T-cell (primary cell): ENCODE data around the gene OPA3. TPM values are rescaled to one million over a fixed set of nuclear protein-coding genes. Genes with fewer than 3 reads are reported as not detected.

ENCODE experiments used
- ATAC-seq, 4 experiments: fragments of 200-7000 bp in 3 of 4; fragments of 150-1000 bp in 1 of 4; cut with Tn5 transposase; replicated peaks in 1 of 4; 1 replicate in 3 of 4; 2 replicates in 1 of 4; pipeline ENCODE4 v1.10.0; 2021; ENCODE audit warnings: moderate library complexity in 3 of 4, mild to moderate bottlenecking in 2 of 4, moderate number of reproducible peaks in 1 of 4
- CTCF ChIA-PET, 2 donors: fragments of 300-600 bp; sonication (Branson Sonifier 250); formaldehyde crosslinking; loops; one replicate each; lab custom pipeline; 2022; ENCODE audit warnings: antibody characterized with exemption in 2 of 2; lab: Charles Lee
- POLR2A ChIA-PET, 2 donors: fragments of 300-600 bp; sonication (Branson Sonifier 250); formaldehyde crosslinking; loops; one replicate each; lab custom pipeline; 2022; ENCODE audit warnings: antibody characterized with exemption in 2 of 2; lab: Charles Lee
- DNase-seq, 35 experiments: peaks; one replicate each; pipeline versions ENCODE4 v3.0.0 to v3.0.0-alpha.2; 2013 to 2023
- H3K27ac ChIP-seq: one replicate; pipeline ENCODE4 v1.5.1; 2013; ENCODE audit warnings: low read length
- H3K27me3 ChIP-seq, 2 experiments: replicated peaks in 1 of 2; 1 replicate in 1 of 2; 2 replicates in 1 of 2; pipeline versions ENCODE4 v1.6.1 to v1.7.0; 2013; ENCODE audit warnings: low read length in 1 of 2, mixed read lengths in 1 of 2; ENCODE audit not compliant: control insufficient read depth in 2 of 2, insufficient read depth in 2 of 2; ENCODE audit errors: extremely low read depth in 1 of 2
- H3K36me3 ChIP-seq, 2 donors: 1 replicate in 1 of 2; 2 replicates in 1 of 2; pipeline versions ENCODE4 v1.6.1 to v1.7.0; 2013; ENCODE audit warnings: low read length in 1 of 2; ENCODE audit not compliant: control insufficient read depth in 2 of 2, insufficient read depth in 1 of 2; ENCODE audit errors: extremely low read depth in 1 of 2
- H3K4me1 ChIP-seq, 2 experiments: 1 replicate in 1 of 2; 2 replicates in 1 of 2; pipeline versions ENCODE4 v1.6.1 to v1.7.0; 2013; ENCODE audit warnings: low read length in 2 of 2, mixed read lengths in 1 of 2; ENCODE audit not compliant: insufficient read depth in 2 of 2, control insufficient read depth in 1 of 2; ENCODE audit errors: extremely low read depth in 1 of 2
- H3K4me3 ChIP-seq, 2 donors: 1 replicate in 1 of 2; 2 replicates in 1 of 2; pipeline versions ENCODE4 v1.5.1 to v1.7.0; 2013; ENCODE audit warnings: mild to moderate bottlenecking in 2 of 2, low read length in 1 of 2, moderate library complexity in 1 of 2; ENCODE audit not compliant: control insufficient read depth in 1 of 2; ENCODE audit errors: extremely low read depth in 1 of 2
- H3K9me3 ChIP-seq: 2 replicates; pipeline ENCODE4 v1.7.0; 2013
- H3K27ac Mint-ChIP-seq, 2 donors: one replicate each; pipeline ENCODE4 v1.8.0; 2020 to 2021; ENCODE audit warnings: mild to moderate bottlenecking in 2 of 2, mixed read lengths in 2 of 2
- H3K27me3 Mint-ChIP-seq, 2 donors: one replicate each; pipeline ENCODE4 v1.8.0; 2021 to 2022; ENCODE audit warnings: mixed read lengths in 2 of 2
- H3K36me3 Mint-ChIP-seq: one replicate; pipeline ENCODE4 v1.8.0; 2021; ENCODE audit warnings: mixed read lengths
- H3K4me1 Mint-ChIP-seq, 3 donors: one replicate each; pipeline ENCODE4 v1.8.0; 2020 to 2022; ENCODE audit warnings: mixed read lengths in 3 of 3, mild to moderate bottlenecking in 1 of 3
- H3K4me3 Mint-ChIP-seq, 3 donors: one replicate each; pipeline ENCODE4 v1.8.0; 2020 to 2022; ENCODE audit warnings: mild to moderate bottlenecking in 3 of 3, mixed read lengths in 3 of 3, moderate library complexity in 3 of 3
- H3K9me3 Mint-ChIP-seq, 3 donors: one replicate each; pipeline ENCODE4 v1.8.0; 2020 to 2022; ENCODE audit warnings: mixed read lengths in 3 of 3
- WGBS: methylation state at CpG from one replicate; pipeline ENCODE4 v1.1.5; 2013; ENCODE audit warnings: missing lambda C conversion rate; ENCODE audit not compliant: insufficient coverage; 5-methylcytosine and 5-hydroxymethylcytosine counted together
- total RNA-seq, 35 experiments: library from RNA in 6 of 35; stranded (reverse) in 6 of 35; fragments of 120-200 nt in 1 of 35; gene quantifications; one replicate each; pipeline versions ENCODE4 v1.2.1 to v1.2.4 and lab custom pipeline; 2013 to 2026

Gene OPA3
- total RNA-seq, 5 donors from 2014 or later (not counting 1 experiment from before 2014, with no cell fraction given) = 7.9 to 11.4 (median 9.6) TPM

- Mint-ChIP-seq H3K4me1 (peaks cover 26 to 47% (median 42%) of the 10 kb centered on the region in 3 donors), H3K36me3 (no peaks in the 10 kb centered on the region), H3K4me3 (no peak overlapping the region), H3K27ac (no peak overlapping the region), H3K9me3 (no peaks in the 10 kb centered on the region), H3K27me3 (peaks cover 68 to 80% of the 10 kb centered on the region in 2 donors)
- Histone ChIP-seq H3K27me3 (peaks cover 12 to 86% of the 10 kb centered on the region in 2 experiments), H3K9me3 (no peaks in the 10 kb centered on the region), H3K4me3 (no peak overlapping the region), H3K4me1 (peaks cover 0 to 27% of the 10 kb centered on the region in 2 experiments), H3K36me3 (no peaks in the 10 kb centered on the region), H3K27ac (no peak overlapping the region)
- ChIA-PET POLR2A (no interaction called here), CTCF (no interaction called here)
- 13% methylated on average over 11 of the region's 13 CpGs for WGBS
- DNase-seq = no peak
- ATAC-seq = peak in 1 of 4 experiments; percentile 10
Measured at GRCh38 chr19:45599286-45599685, 14.7 kb upstream of the OPA3 start.

DNA sequence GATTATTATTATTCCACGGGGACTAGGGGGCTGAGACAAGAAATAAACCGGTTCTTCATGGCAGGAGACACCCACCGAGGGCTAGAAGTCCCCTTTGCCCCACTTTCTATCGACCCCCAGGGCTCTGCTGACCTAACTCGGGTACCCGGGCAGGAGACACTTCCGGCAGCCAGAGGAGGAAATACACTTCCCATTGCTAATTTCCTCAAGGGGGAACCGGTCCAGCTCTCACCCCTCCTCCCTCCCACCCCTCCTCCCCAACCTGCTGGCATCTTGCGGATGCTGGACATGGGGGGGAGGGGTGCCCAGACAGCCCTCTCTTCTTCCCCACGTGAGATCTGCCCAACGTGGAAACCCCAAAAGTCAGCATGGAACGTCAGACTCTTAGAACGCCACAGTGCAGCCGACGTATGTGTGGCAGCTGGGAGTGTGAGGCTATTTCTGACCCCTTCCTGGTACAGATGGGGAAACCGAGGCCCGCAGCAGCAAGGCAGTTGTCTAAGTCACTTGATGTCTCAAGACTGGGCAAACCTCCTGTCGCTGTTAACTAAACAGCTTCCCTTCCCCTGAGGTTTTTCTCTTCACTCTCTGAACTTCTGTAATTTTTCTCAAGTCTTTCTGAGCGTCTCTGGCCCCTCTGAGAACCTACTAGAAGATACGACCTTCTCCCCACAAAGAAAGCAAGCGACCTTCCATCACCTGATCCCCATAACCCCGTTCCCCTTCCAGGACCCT lies 13.8 kb upstream of the OPA3 start:
- WGBS = 0% methylated on average over 14 of the region's 22 CpGs
- Histone ChIP-seq H3K4me1 (peaks cover 0 to 27% of the 10 kb centered on the region in 2 experiments), H3K27me3 (peaks cover 12 to 84% of the 10 kb centered on the region in 2 experiments), H3K27ac (no peak overlapping the region), H3K9me3 (no peaks in the 10 kb centered on the region), H3K36me3 (no peaks in the 10 kb centered on the region), H3K4me3 (no peak overlapping the region)
- Mint-ChIP-seq H3K27me3 (peaks cover 67 to 80% of the 10 kb centered on the region in 2 donors), H3K27ac (no peak overlapping the region), H3K9me3 (no peaks in the 10 kb centered on the region), H3K4me1 (peaks cover 26 to 47% (median 42%) of the 10 kb centered on the region in 3 donors), H3K36me3 (no peaks in the 10 kb centered on the region), H3K4me3 (peak overlapping the region in 2 of 3 donors; percentile 49 to 54)
- peak in 2 of 35 experiments; percentile 7 to 29 for DNase-seq
- ChIA-PET CTCF (no interaction called here), POLR2A (no interaction called here)
- peak in 2 of 4 experiments; percentile 28 to 42 for ATAC-seq

- no peak overlapping the region for H3K4me3 ChIP-seq
- peaks cover 0 to 27% of the 10 kb centered on the region in 2 experiments for H3K4me1 ChIP-seq
- ATAC-seq = no peak
- H3K9me3 ChIP-seq = no peaks in the 10 kb centered on the region
- peaks cover 9 to 79% of the 10 kb centered on the region in 2 experiments for H3K27me3 ChIP-seq
- H3K4me1 Mint-ChIP-seq = peaks cover 26 to 44% (median 40%) of the 10 kb centered on the region in 3 donors
- H3K4me3 Mint-ChIP-seq = peak overlapping the region in 1 of 3 donors; percentile 54
- H3K27ac ChIP-seq = no peak overlapping the region
- H3K27ac Mint-ChIP-seq = peak overlapping the region in 1 of 2 donors; percentile 6
- peaks cover 61 to 72% of the 10 kb centered on the region in 2 donors for H3K27me3 Mint-ChIP-seq
- no peaks in the 10 kb centered on the region for H3K36me3 ChIP-seq
- POLR2A ChIA-PET = no interaction called here
- no peaks in the 10 kb centered on the region for H3K9me3 Mint-ChIP-seq
- CTCF ChIA-PET = no interaction called here
- 50% methylated on average over 2 of the region's 5 CpGs for WGBS
- no peaks in the 10 kb centered on the region for H3K36me3 Mint-ChIP-seq
- no peak for DNase-seq
Measured at GRCh38 chr19:45597425-45598111, 13.0 kb upstream of the OPA3 start.

DNA sequence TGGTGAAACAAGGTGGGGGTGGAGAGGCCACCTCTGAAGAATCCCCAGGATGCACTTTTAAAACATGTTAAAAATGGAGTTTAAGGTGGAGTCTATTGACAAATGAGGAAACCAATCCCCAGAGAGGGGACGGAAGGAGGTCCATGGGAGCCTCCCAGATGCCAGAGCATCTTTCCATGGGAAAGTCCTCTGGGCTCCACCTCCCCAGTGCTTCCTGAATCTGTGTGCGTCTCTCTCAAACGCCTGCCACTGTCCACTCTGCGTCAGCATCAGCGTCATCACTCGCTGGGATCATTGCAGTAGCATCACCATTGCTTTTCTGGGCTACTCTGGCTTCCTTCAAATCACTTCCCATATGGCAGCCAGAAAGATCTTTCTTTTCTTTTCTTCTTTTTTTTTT lies 11.2 kb upstream of the OPA3 start:
- Mint-ChIP-seq H3K9me3 (no peaks in the 10 kb centered on the region), H3K4me1 (peaks cover 20 to 39% (median 35%) of the 10 kb centered on the region in 3 donors), H3K4me3 (no peak overlapping the region), H3K36me3 (no peaks in the 10 kb centered on the region), H3K27me3 (peaks cover 61 to 73% of the 10 kb centered on the region in 2 donors), H3K27ac (no peak overlapping the region)
- ChIA-PET CTCF (interaction anchor here in 1 of 2 donors (0.7 kb wide), 1 partner anchor 50 kb away, joined by 3 read pairs; no protein-coding TSS in a partner anchor), POLR2A (no interaction called here)
- peaks cover 3 to 79% of the 10 kb centered on the region in 2 experiments for H3K27me3 ChIP-seq
- no peak for DNase-seq
- H3K4me1 ChIP-seq = peaks cover 0 to 16% of the 10 kb centered on the region in 2 experiments
- H3K4me3 ChIP-seq = no peak overlapping the region
- H3K27ac ChIP-seq = no peak overlapping the region
- no peak for ATAC-seq
- no peaks in the 10 kb centered on the region for H3K9me3 ChIP-seq
- no peaks in the 10 kb centered on the region for H3K36me3 ChIP-seq
- WGBS = 89% methylated on average over 3 of the region's 6 CpGs

DNA sequence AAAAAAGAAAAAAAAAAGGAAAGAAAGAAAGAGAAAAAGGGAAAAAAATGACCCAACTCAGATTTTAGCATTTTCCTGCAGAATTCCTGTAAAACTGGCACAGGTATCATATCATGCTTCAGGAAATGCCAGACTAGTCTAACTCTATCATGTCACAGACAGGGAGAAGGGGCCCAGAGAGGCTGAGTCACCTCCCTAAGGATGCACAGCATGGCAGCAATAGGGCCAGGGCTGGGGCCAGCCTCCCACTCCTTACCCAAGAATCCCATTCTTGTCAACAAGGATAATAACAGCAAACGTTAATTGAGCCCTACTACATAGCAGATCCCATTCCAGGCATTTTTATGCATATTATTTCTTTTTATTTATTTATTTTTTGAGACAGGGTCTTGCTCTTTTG lies 8.9 kb upstream of the OPA3 start:
- Histone ChIP-seq H3K27me3 (peaks cover 1 to 72% of the 10 kb centered on the region in 2 experiments), H3K27ac (no peak overlapping the region), H3K4me1 (peaks cover 0 to 6% of the 10 kb centered on the region in 2 experiments), H3K4me3 (no peak overlapping the region), H3K36me3 (no peaks in the 10 kb centered on the region), H3K9me3 (no peaks in the 10 kb centered on the region)
- ATAC-seq (no peak), DNase-seq (no peak)
- Mint-ChIP-seq H3K4me3 (no peak overlapping the region), H3K27ac (no peak overlapping the region), H3K36me3 (no peaks in the 10 kb centered on the region), H3K27me3 (peaks cover 58 to 71% of the 10 kb centered on the region in 2 donors), H3K4me1 (peaks cover 8 to 18% (median 18%) of the 10 kb centered on the region in 3 donors), H3K9me3 (no peaks in the 10 kb centered on the region)
- WGBS = no CpG with 5 or more reads among the region's 1 CpG
- ChIA-PET CTCF (interaction anchor here in 1 of 2 donors (0.7 kb wide), 1 partner anchor 543 kb away, joined by 5 read pairs; no protein-coding TSS in a partner anchor), POLR2A (no interaction called here)

GRCh38 chr19:45592366-45592765 lies 7.8 kb upstream of the OPA3 start:
- H3K27me3 Mint-ChIP-seq = peaks cover 50 to 63% of the 10 kb centered on the region in 2 donors
- ChIA-PET CTCF (no interaction called here), POLR2A (no interaction called here)

More at GRCh38 chr19:45592366-45592765, 7.8 kb upstream of the OPA3 start:
- Histone ChIP-seq H3K36me3 (no peaks in the 10 kb centered on the region), H3K9me3 (no peaks in the 10 kb centered on the region), H3K27me3 (peaks cover 0 to 64% of the 10 kb centered on the region in 2 experiments), H3K4me1 (no peaks in the 10 kb centered on the region), H3K4me3 (no peak overlapping the region), H3K27ac (no peak overlapping the region)
- 2% methylated on average over 3 of the region's 4 CpGs for WGBS
- Mint-ChIP-seq H3K36me3 (no peaks in the 10 kb centered on the region), H3K4me3 (no peak overlapping the region), H3K4me1 (peaks cover 0 to 11% (median 7%) of the 10 kb centered on the region in 3 donors), H3K27ac (no peak overlapping the region), H3K9me3 (no peaks in the 10 kb centered on the region)
- no peak for DNase-seq
- no peak for ATAC-seq
